HEK293 (cell line): ENCODE measurements around the gene KRT7.

Experiments used
- CTCF ChIA-PET: fragments of 350-600 bp; formaldehyde crosslinking; extraction: SDS; loops from one replicate; lab custom pipeline; 2021; ENCODE audit warnings: antibody characterized with exemption; lab: Yijun Ruan, JAX
- POLR2A ChIA-PET: fragments of 300-600 bp; formaldehyde crosslinking; extraction: SDS; loops from one replicate; lab custom pipeline; 2020; ENCODE audit warnings: antibody characterized with exemption, inconsistent platforms; lab: Yijun Ruan, JAX
- H3K27ac ChIP-seq: fragments of 200-500 bp; sonication (Bioruptor generic); 2 replicates; pipeline ENCODE4 v1.5.1; 2014; ENCODE audit warnings: low read depth, low read length, control low read depth, inconsistent platforms; ENCODE audit errors: extremely low read depth
- H3K36me3 ChIP-seq, 2 experiments: fragments of 200-500 bp in 1 of 2; sonication (Bioruptor generic) in 1 of 2; 1 replicate in 1 of 2; 2 replicates in 1 of 2; pipeline ENCODE4 v1.5.1; 2014 to 2017; ENCODE audit warnings: inconsistent platforms in 2 of 2, low read length in 2 of 2; ENCODE audit not compliant: control insufficient read depth in 2 of 2, insufficient read depth in 1 of 2
- H3K4me1 ChIP-seq: fragments of 200-500 bp; sonication (Bioruptor generic); 2 replicates; pipeline ENCODE4 v1.5.1; 2014; ENCODE audit warnings: mild to moderate bottlenecking, low read length, inconsistent platforms; ENCODE audit not compliant: control insufficient read depth, insufficient read depth
- H3K4me3 ChIP-seq: 2 replicates; pipeline ENCODE4 v1.5.1; 2011; ENCODE audit warnings: low read depth, mild to moderate bottlenecking, control low read depth, low read length, moderate library complexity
- H3K9me3 ChIP-seq: fragments of 200-500 bp; sonication (Bioruptor generic); 2 replicates; pipeline ENCODE4 v1.5.1; 2014; ENCODE audit warnings: low read depth, low read length, inconsistent platforms; ENCODE audit not compliant: control insufficient read depth, insufficient read depth
- BCL11A ChIP-seq: fragments of 450-650 bp; formaldehyde crosslinking; IDR thresholded peaks from 2 replicates; pipeline ENCODE4 v1.5.1; 2016; ENCODE audit warnings: low read depth, missing biosample characterization, missing genetic modification characterization
- KLF10 ChIP-seq: fragments of 450-650 bp; IDR thresholded peaks from 2 replicates; pipeline ENCODE4 v1.5.1; 2018; ENCODE audit warnings: missing biosample characterization, mild to moderate bottlenecking, missing genetic modification characterization
- OSR2 ChIP-seq: fragments of 450-650 bp; formaldehyde crosslinking; IDR thresholded peaks from 2 replicates; pipeline ENCODE4 v1.5.1; 2016; ENCODE audit warnings: missing biosample characterization, missing genetic modification characterization
- PRDM1 ChIP-seq: fragments of 450-650 bp; formaldehyde crosslinking; IDR thresholded peaks from 2 replicates; pipeline ENCODE4; 2016; ENCODE audit warnings: missing biosample characterization, missing genetic modification characterization
- SETDB1 ChIP-seq: IDR thresholded peaks from one replicate; pipeline ENCODE4 v1.6.1; 2017; ENCODE audit warnings: mild to moderate bottlenecking, low read length, moderate library complexity, mixed read lengths; ENCODE audit not compliant: insufficient read length
- SP2 ChIP-seq: fragments of 450-650 bp; formaldehyde crosslinking; IDR thresholded peaks from 2 replicates; pipeline ENCODE4 v1.5.1; 2016; ENCODE audit warnings: missing biosample characterization, missing genetic modification characterization
- SP7 ChIP-seq: fragments of 450-650 bp; formaldehyde crosslinking; IDR thresholded peaks from 2 replicates; pipeline ENCODE4 v1.5.1; 2016; ENCODE audit warnings: missing biosample characterization, missing genetic modification characterization
- ZBTB48 ChIP-seq: fragments of 450-650 bp; formaldehyde crosslinking; IDR thresholded peaks from 2 replicates; pipeline ENCODE4 v1.5.1; 2016; ENCODE audit warnings: missing biosample characterization, missing genetic modification characterization
- ZBTB49 ChIP-seq: fragments of 450-650 bp; formaldehyde crosslinking; IDR thresholded peaks from 2 replicates; pipeline ENCODE4 v1.5.1; 2016; ENCODE audit warnings: missing biosample characterization, missing genetic modification characterization, low read depth
- ZBTB8A ChIP-seq: fragments of 450-650 bp; formaldehyde crosslinking; IDR thresholded peaks from 2 replicates; pipeline ENCODE4 v1.5.1; 2016; ENCODE audit warnings: missing biosample characterization, missing genetic modification characterization
- ZIC2 ChIP-seq: fragments of 450-650 bp; formaldehyde crosslinking; IDR thresholded peaks from 2 replicates; pipeline ENCODE4 v1.5.1; 2016; ENCODE audit warnings: missing biosample characterization, missing genetic modification characterization
- ZNF169 ChIP-seq: fragments of 450-650 bp; formaldehyde crosslinking; IDR thresholded peaks from 2 replicates; pipeline ENCODE4 v1.5.1; 2016; ENCODE audit warnings: missing biosample characterization, missing genetic modification characterization
- ZNF23 ChIP-seq: fragments of 450-650 bp; formaldehyde crosslinking; IDR thresholded peaks from 2 replicates; pipeline ENCODE4 v1.5.1; 2016; ENCODE audit warnings: missing biosample characterization, missing genetic modification characterization, borderline replicate concordance
- ZNF274 ChIP-seq, 2 experiments: fragments of 200-500 bp in 1 of 2; fragments of 450-650 bp in 1 of 2; sonication (Bioruptor generic) in 1 of 2; formaldehyde crosslinking in 1 of 2; IDR thresholded peaks; 2 replicates each; pipeline versions ENCODE4 v1.5.1 to v1.6.1; 2014 to 2016; ENCODE audit warnings: borderline replicate concordance in 1 of 2, inconsistent platforms in 1 of 2, low read length in 1 of 2, missing biosample characterization in 1 of 2, missing genetic modification characterization in 1 of 2
- ZNF335 ChIP-seq: fragments of 450-650 bp; formaldehyde crosslinking; conservative IDR thresholded peaks from 2 replicates; pipeline ENCODE4 v1.5.1; 2016; ENCODE audit warnings: missing biosample characterization, missing genetic modification characterization
- ZNF366 ChIP-seq: fragments of 450-650 bp; formaldehyde crosslinking; conservative IDR thresholded peaks from 2 replicates; pipeline ENCODE4 v1.5.1; 2016; ENCODE audit warnings: missing biosample characterization, missing genetic modification characterization
- ZNF433 ChIP-seq: fragments of 450-650 bp; formaldehyde crosslinking; IDR thresholded peaks from 2 replicates; pipeline ENCODE4 v1.5.1; 2016; ENCODE audit warnings: missing biosample characterization, missing genetic modification characterization, low read depth
- ZNF514 ChIP-seq: fragments of 450-650 bp; formaldehyde crosslinking; IDR thresholded peaks from 2 replicates; pipeline ENCODE4 v1.5.1; 2016; ENCODE audit warnings: missing biosample characterization, missing genetic modification characterization
- ZNF558 ChIP-seq: fragments of 450-650 bp; formaldehyde crosslinking; IDR thresholded peaks from 2 replicates; pipeline ENCODE4 v1.5.1; 2016; ENCODE audit warnings: missing biosample characterization, missing genetic modification characterization
- ZNF560 ChIP-seq: fragments of 450-650 bp; formaldehyde crosslinking; IDR thresholded peaks from 2 replicates; pipeline ENCODE4 v1.5.1; 2017; ENCODE audit warnings: missing biosample characterization, missing genetic modification characterization, borderline replicate concordance
- ZNF561 ChIP-seq: fragments of 450-650 bp; IDR thresholded peaks from 2 replicates; pipeline ENCODE4 v1.5.1; 2018; ENCODE audit warnings: missing biosample characterization, missing genetic modification characterization, borderline replicate concordance
- ZNF600 ChIP-seq: fragments of 450-650 bp; formaldehyde crosslinking; IDR thresholded peaks from 2 replicates; pipeline ENCODE4 v1.5.1; 2016; ENCODE audit warnings: missing biosample characterization, missing genetic modification characterization
- ZNF629 ChIP-seq: fragments of 450-650 bp; formaldehyde crosslinking; IDR thresholded peaks from 2 replicates; pipeline ENCODE4 v1.5.1; 2017; ENCODE audit warnings: missing biosample characterization, missing genetic modification characterization
- ZSCAN30 ChIP-seq: fragments of 450-650 bp; IDR thresholded peaks from 2 replicates; pipeline ENCODE4 v1.5.1; 2018; ENCODE audit warnings: missing biosample characterization, mild to moderate bottlenecking, missing genetic modification characterization, moderate library complexity
- ZXDB ChIP-seq: fragments of 450-650 bp; formaldehyde crosslinking; IDR thresholded peaks from 2 replicates; pipeline ENCODE4 v1.5.1; 2016; ENCODE audit warnings: missing biosample characterization, missing genetic modification characterization
- TF ChIP-seq, protein P1 (sequence below): fragments of 450-650 bp; IDR thresholded peaks from 2 replicates; pipeline ENCODE4 v1.5.1; 2018; ENCODE audit warnings: missing biosample characterization, mild to moderate bottlenecking, missing genetic modification characterization
- TF ChIP-seq, protein P2 (sequence below): fragments of 450-650 bp; IDR thresholded peaks from 2 replicates; pipeline ENCODE4 v1.5.1; 2018; ENCODE audit warnings: missing biosample characterization, missing genetic modification characterization
- TF ChIP-seq, protein P3 (sequence below): fragments of 450-650 bp; formaldehyde crosslinking; optimal IDR thresholded peaks from 2 replicates; pipeline ENCODE3; 2016; ENCODE audit warnings: missing biosample characterization, mild to moderate bottlenecking, missing genetic modification characterization

The KRT7 gene

DNA sequence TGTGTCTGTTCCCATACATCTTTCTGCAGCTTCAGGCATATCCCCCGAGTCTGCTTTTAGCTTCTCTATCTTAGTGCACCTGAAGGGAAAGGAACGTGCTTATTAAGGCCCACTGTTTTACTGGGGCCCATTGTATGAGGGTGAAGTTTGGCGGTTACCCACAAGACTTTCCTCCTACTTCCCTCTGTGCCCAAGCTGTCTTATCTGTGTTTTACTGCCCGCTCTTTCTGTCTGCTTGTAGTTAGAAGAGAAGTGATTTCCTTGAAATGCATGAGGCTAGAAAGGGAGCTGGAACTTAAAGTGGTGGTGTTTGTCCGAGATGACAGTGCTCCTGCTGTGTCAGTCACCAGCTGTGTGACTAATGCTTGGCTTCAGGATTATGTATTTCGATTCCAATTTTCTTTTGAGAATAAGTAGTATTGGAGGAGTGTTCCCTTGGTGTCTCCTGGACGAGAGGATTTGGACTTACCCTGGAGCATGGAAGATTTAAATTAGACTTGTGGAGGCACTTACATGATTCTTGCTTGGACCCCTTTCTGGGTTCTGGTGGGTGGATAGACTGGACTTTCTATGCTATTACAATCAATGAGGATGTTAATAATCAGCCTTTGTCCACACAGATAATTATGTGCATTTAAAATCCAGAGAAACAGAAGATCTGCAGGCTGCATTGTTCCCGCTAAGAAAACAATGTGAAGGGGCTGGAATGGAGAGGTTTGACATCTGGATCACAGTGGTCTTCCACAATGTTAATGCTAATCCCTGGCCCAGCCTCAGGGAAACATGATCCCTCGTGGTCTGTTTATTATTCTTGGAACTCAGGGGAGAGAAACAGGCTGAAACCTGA lies 27.5 kb downstream of the KRT7 start:
- H3K4me1 ChIP-seq: peaks cover 18% of the 10 kb centered on the region
- H3K27ac ChIP-seq: peak overlapping the region; percentile 22; the same call in 1 of the 2 replicates
- H3K4me3 ChIP-seq: no peak overlapping the region
- POLR2A ChIA-PET: no interaction called here
- no peaks in the 10 kb centered on the region for H3K9me3 ChIP-seq
- H3K36me3 ChIP-seq: no peaks in the 10 kb centered on the region
- CTCF ChIA-PET: interaction anchor here (0.6 to 2.2 kb wide), 10 partner anchors 7 to 117 kb away, joined by 3 to 7 read pairs (median 4); no protein-coding TSS in a partner anchor
- 0 out of 2 replicates have a peak, but pooled peaks have one; percentile 19 for TF ChIP-seq ZBTB48 (tag by site-specific recombination)
- no peak for TF ChIP-seq ZNF514 (tag by site-specific recombination)
- 0 out of 2 replicates have a peak, but pooled peaks have one; percentile 16 for TF ChIP-seq ZNF629 (tag by site-specific recombination)
- TF ChIP-seq ZNF274 (IDR thresholded peaks at IDR 0.05; ENCODE audit: low read length): no peak
- TF ChIP-seq ZNF274 (tag by site-specific recombination; IDR thresholded peaks at IDR 0.05; ENCODE audit: borderline replicate concordance): no peak
- no peak for TF ChIP-seq BCL11A (tag by site-specific recombination)
- TF ChIP-seq SP7 (tag by site-specific recombination): peak; percentile 70
- no peak for TF ChIP-seq ZNF23 (tag by site-specific recombination)
- TF ChIP-seq SP2 (tag by site-specific recombination): no peak
- TF ChIP-seq KLF10 (tag by site-specific recombination): 0 out of 2 replicates have a peak, but pooled peaks have one; percentile 24
- no peak for TF ChIP-seq ZNF433 (tag by site-specific recombination)
- TF ChIP-seq ZBTB49: no peak
- no peak for TF ChIP-seq ZNF169 (tag by site-specific recombination)
- TF ChIP-seq ZIC2 (tag by site-specific recombination): 0 out of 2 replicates have a peak, but pooled peaks have one; percentile 38
- no peak for TF ChIP-seq ZNF600 (tag by site-specific recombination)
- TF ChIP-seq ZNF561: peak; percentile 78; the same call in 1 of the 2 replicates
- TF ChIP-seq, protein P1, sequence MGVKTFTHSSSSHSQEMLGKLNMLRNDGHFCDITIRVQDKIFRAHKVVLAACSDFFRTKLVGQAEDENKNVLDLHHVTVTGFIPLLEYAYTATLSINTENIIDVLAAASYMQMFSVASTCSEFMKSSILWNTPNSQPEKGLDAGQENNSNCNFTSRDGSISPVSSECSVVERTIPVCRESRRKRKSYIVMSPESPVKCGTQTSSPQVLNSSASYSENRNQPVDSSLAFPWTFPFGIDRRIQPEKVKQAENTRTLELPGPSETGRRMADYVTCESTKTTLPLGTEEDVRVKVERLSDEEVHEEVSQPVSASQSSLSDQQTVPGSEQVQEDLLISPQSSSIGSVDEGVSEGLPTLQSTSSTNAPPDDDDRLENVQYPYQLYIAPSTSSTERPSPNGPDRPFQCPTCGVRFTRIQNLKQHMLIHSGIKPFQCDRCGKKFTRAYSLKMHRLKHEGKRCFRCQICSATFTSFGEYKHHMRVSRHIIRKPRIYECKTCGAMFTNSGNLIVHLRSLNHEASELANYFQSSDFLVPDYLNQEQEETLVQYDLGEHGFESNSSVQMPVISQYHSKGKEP (tag by site-specific recombination): peak; percentile 42; the same call in 1 of the 2 replicates
- TF ChIP-seq ZBTB8A: peak; percentile 48; the same call in 1 of the 2 replicates
- TF ChIP-seq, protein P2, sequence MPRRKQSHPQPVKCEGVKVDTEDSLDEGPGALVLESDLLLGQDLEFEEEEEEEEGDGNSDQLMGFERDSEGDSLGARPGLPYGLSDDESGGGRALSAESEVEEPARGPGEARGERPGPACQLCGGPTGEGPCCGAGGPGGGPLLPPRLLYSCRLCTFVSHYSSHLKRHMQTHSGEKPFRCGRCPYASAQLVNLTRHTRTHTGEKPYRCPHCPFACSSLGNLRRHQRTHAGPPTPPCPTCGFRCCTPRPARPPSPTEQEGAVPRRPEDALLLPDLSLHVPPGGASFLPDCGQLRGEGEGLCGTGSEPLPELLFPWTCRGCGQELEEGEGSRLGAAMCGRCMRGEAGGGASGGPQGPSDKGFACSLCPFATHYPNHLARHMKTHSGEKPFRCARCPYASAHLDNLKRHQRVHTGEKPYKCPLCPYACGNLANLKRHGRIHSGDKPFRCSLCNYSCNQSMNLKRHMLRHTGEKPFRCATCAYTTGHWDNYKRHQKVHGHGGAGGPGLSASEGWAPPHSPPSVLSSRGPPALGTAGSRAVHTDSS (tag by site-specific recombination): no peak
- TF ChIP-seq, protein P3, sequence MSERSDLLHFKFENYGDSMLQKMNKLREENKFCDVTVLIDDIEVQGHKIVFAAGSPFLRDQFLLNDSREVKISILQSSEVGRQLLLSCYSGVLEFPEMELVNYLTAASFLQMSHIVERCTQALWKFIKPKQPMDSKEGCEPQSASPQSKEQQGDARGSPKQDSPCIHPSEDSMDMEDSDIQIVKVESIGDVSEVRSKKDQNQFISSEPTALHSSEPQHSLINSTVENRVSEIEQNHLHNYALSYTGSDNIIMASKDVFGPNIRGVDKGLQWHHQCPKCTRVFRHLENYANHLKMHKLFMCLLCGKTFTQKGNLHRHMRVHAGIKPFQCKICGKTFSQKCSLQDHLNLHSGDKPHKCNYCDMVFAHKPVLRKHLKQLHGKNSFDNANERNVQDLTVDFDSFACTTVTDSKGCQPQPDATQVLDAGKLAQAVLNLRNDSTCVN (tag by site-specific recombination): no peak
- no peak for TF ChIP-seq ZNF335 (tag by site-specific recombination)
- peak; percentile 46 for TF ChIP-seq OSR2 (tag by site-specific recombination)
- TF ChIP-seq PRDM1 (tag by site-specific recombination): 0 out of 2 replicates have a peak, but pooled peaks have one; percentile 19
- peak; percentile 58 for TF ChIP-seq ZXDB (tag by site-specific recombination)
- TF ChIP-seq SETDB1: peak; percentile 9
- peak; percentile 40 for TF ChIP-seq ZNF366
- TF ChIP-seq ZNF560: no peak
- TF ChIP-seq ZNF558 (tag by site-specific recombination): 0 out of 2 replicates have a peak, but pooled peaks have one; percentile 28
- 0 out of 2 replicates have a peak, but pooled peaks have one; percentile 20 for TF ChIP-seq ZSCAN30 (tag by site-specific recombination)
